Bronchial epithelial cell (primary cell): ENCODE data around the gene UBE2C. TPM values are rescaled to one million over a fixed set of nuclear protein-coding genes. Genes with fewer than 3 reads are reported as not detected.
"Not testable (repeated sequence)": the region's sequence is repeated elsewhere in the genome, so short reads cannot be mapped to it uniquely, and the experiment has no call there.

Source experiments
- DNase-seq: peaks from one replicate; pipeline ENCODE4 v3.0.0-alpha.2; 2010; ENCODE audit warnings: low read depth
- FAIRE-seq: peaks from 2 replicates; lab custom pipeline; 2011; peaks lifted over from hg19 to GRCh38; lab: Jason Lieb, UNC
- H3K27me3 ChIP-seq: 2 replicates; pipeline ENCODE4 v1.5.1; 2011; ENCODE audit warnings: low read length; ENCODE audit not compliant: control insufficient read depth, insufficient read depth
- H3K36me3 ChIP-seq: 2 replicates; pipeline ENCODE4 v1.5.1; 2011; ENCODE audit warnings: low read length; ENCODE audit not compliant: control insufficient read depth, insufficient read depth
- H3K4me3 ChIP-seq: 2 replicates; pipeline ENCODE4 v1.5.1; 2011; ENCODE audit warnings: mild to moderate bottlenecking, low read depth, low read length, control low read depth
- total RNA-seq: library from RNA; depleted of rRNA; stranded (reverse); fragments of >200 nt; gene quantifications from 2 replicates; pipeline ENCODE4 v1.2.1, GENCODE V29; 2014
- TF ChIP-seq, protein P1 (sequence below): IDR thresholded peaks from 2 replicates; pipeline ENCODE4 v1.5.1; 2011; ENCODE audit warnings: mild to moderate bottlenecking, moderate library complexity, low read length, control low read depth, inconsistent platforms; ENCODE audit not compliant: insufficient read depth, severe bottlenecking

The UBE2C gene
- total RNA-seq, 1 donor from 2014 or later: 0.26 TPM

GRCh38 chr20:45823949-45824835, 11.7 kb downstream of the UBE2C start:
- TF ChIP-seq, protein P1, sequence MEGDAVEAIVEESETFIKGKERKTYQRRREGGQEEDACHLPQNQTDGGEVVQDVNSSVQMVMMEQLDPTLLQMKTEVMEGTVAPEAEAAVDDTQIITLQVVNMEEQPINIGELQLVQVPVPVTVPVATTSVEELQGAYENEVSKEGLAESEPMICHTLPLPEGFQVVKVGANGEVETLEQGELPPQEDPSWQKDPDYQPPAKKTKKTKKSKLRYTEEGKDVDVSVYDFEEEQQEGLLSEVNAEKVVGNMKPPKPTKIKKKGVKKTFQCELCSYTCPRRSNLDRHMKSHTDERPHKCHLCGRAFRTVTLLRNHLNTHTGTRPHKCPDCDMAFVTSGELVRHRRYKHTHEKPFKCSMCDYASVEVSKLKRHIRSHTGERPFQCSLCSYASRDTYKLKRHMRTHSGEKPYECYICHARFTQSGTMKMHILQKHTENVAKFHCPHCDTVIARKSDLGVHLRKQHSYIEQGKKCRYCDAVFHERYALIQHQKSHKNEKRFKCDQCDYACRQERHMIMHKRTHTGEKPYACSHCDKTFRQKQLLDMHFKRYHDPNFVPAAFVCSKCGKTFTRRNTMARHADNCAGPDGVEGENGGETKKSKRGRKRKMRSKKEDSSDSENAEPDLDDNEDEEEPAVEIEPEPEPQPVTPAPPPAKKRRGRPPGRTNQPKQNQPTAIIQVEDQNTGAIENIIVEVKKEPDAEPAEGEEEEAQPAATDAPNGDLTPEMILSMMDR: peak; percentile 56
- Histone ChIP-seq H3K36me3 (no peaks in the 10 kb centered on the region), H3K4me3 (no peak overlapping the region), H3K27me3 (peaks cover 5% of the 10 kb centered on the region)
- FAIRE-seq (no peak), DNase-seq (peak; percentile 28)

DNA sequence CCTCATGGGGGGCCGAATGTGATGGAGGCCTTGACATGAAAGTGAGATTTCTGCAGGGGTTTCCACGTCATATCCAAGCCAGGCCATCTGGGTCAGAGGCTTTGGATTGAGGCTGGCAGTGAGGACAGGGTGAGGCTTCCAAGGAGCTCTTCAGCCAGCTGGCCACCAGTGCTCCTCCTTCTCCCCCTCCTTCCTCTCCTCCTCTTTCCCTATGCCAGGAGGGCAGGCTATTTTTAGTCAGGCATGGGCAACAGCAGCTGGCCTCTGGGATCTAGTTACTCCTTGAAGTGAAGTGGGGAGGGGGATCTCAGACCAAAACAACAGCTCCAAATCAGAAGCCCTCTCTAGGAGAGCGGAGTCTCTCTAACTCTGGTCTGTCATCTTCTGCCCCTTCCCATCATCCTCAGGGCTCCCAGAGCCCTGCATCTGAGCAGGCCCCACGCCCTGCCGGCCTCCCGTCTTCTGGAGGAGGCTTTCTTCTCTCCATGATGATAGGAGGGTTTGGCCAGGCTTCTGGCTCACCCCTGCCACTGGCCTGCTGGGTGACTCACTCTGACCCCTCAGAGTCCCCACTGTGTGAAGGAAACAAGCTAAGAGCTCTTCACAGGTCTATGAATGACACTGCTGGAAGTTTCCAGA, 14.1 kb downstream of the UBE2C start:
- Histone ChIP-seq H3K36me3 (no peaks in the 10 kb centered on the region), H3K4me3 (no peak overlapping the region), H3K27me3 (peaks cover 5% of the 10 kb centered on the region)
- TF ChIP-seq, protein P1: no peak
- no peak for DNase-seq
- FAIRE-seq: no peak

DNA sequence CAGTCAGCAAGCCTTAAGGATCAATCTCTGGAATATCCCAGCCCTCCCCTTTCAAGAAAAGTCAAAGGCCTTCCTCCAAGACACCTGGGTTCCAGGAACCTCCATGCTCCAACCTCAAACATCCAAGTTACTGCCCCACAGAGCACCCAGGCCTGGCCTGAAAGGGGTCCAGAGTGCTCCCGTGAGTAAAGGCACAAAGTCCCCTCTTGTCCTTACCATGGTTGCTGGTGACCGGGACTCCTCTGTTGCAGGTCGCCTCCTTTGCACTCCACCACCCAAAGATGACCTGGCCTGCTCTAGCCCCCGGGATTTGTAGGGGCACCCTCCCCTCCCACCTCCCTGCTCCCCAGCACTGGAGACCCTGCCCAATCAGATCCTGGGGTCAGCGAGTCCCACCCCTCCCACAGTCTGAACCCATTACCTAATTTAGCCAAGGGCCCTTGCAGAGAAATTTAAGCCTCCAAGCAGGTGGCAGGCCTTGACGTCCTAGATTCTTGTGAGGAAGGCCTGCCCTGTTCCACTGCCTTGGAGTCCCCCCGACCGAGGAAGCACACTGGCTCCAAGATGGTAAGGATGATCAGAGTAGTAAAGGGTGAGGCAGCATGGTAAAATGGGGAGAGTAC, 14.7 kb downstream of the UBE2C start, which contains the start of gene TNNC2:
TSS of gene TNNC2 (minus strand) at position 283 of the 623 bp plus-strand sequence. CDS start at position 219, 64 bp downstream.
- Histone ChIP-seq H3K27me3 (peaks cover 5% of the 10 kb centered on the region), H3K36me3 (no peaks in the 10 kb centered on the region), H3K4me3 (no peak within 1 kb of the TSS)
- FAIRE-seq: no peak
- TF ChIP-seq, protein P1: no peak
- no peak for DNase-seq

DNA sequence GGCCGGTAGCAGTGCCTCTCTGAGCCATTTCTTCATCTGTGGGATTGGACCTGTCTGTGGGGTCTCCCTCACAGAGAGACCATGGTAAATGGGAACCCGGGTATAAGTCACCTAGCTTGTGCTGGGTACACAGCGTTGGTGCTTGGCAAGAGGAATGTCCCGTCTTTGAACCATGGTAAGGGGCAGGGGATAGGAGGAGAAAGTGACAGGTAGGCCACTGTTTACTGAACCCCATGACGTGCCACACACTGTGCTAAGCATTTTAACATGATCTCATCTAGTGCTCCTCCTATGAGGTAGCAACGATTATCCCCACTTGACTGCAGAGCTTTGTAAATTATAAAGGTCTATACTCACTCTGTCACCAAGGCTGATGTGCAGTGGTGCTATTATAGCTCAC, 15.3 kb downstream of the UBE2C start:
- peaks cover 5% of the 10 kb centered on the region for H3K27me3 ChIP-seq
- H3K36me3 ChIP-seq: no peaks in the 10 kb centered on the region
- TF ChIP-seq, protein P1: no peak
- FAIRE-seq (no peak), DNase-seq (no peak)
- no peak overlapping the region for H3K4me3 ChIP-seq

GRCh38 chr20:45828589-45828988, 16.1 kb downstream of the UBE2C start:
- Histone ChIP-seq H3K27me3 (peaks cover 5% of the 10 kb centered on the region), H3K36me3 (no peaks in the 10 kb centered on the region), H3K4me3 (no peak overlapping the region)
- TF ChIP-seq, protein P1: no peak
- DNase-seq (no peak), FAIRE-seq (no peak)

- FAIRE-seq, H3K4me3 ChIP-seq, H3K36me3 ChIP-seq, H3K27me3 ChIP-seq, DNase-seq: not testable (repeated sequence)
Observed at GRCh38 chr20:45829673-45830106, 17.2 kb downstream of the UBE2C start.
